ENCODE results near the gene PEF1.

The PEF1 gene

DNA sequence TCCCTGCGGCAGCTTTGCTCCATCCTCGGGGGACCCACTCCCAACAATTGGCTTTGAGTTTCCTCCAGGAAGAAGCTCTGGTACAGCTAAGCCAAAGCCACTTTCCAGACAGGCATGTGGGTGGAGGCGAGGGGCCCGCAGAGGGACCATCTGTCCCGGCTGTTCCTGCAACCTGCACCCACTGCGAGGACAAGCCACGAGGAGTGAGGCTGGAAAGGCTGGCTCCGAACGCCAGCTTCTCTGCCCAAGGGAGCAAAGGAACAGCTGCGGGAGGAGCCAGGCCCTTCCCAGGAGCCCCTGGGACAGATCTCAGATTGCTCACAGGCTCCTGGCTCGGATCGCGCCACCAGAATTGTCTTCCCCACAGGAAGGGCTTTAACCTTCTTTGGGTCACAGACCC, 28.3 kb upstream of the PEF1 start:
- TF ChIP-seq, protein P1, sequence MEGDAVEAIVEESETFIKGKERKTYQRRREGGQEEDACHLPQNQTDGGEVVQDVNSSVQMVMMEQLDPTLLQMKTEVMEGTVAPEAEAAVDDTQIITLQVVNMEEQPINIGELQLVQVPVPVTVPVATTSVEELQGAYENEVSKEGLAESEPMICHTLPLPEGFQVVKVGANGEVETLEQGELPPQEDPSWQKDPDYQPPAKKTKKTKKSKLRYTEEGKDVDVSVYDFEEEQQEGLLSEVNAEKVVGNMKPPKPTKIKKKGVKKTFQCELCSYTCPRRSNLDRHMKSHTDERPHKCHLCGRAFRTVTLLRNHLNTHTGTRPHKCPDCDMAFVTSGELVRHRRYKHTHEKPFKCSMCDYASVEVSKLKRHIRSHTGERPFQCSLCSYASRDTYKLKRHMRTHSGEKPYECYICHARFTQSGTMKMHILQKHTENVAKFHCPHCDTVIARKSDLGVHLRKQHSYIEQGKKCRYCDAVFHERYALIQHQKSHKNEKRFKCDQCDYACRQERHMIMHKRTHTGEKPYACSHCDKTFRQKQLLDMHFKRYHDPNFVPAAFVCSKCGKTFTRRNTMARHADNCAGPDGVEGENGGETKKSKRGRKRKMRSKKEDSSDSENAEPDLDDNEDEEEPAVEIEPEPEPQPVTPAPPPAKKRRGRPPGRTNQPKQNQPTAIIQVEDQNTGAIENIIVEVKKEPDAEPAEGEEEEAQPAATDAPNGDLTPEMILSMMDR (IDR thresholded peaks at IDR 0.05; ENCODE audit: borderline replicate concordance, insufficient read depth, low read depth, low read length), result no peak
- H3K4me3 ChIP-seq (ENCODE audit: low read depth, low read length), result no peak overlapping the region

DNA sequence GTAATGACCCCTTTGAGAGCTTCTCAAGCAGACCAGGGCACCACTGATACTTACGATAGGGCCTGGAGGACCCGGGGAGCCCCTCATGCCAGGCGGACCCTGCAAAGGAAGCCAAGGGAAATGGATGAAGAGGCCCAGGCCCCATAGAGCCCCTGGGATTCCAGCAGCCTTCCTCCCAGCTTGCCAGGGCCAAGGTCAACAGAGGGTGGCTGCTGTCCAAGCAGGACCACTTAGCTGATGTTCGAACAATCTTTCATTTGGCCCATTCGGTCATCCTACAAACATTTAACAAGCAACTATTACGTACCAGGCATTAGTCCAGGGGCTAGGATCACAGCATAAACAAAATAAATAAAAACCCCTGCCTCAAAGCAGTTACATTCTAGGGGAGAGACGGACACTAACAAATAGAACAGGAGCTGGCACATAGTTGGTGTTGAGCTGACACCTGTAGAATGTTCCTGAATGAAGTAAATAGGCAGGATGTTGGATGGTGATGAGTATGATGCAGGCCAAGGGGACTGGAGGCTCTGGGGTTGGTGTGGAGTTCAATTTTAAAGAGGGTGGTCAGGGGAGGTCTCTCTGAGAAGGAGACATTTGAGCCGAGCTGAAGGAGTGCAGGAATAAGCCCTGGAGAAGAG, 27.0 kb upstream of the PEF1 start:
- no peak overlapping the region for H3K4me3 ChIP-seq (ENCODE audit: low read depth, low read length)
- TF ChIP-seq, protein P1 (IDR thresholded peaks at IDR 0.05; ENCODE audit: borderline replicate concordance, insufficient read depth, low read depth, low read length), result no peak

DNA sequence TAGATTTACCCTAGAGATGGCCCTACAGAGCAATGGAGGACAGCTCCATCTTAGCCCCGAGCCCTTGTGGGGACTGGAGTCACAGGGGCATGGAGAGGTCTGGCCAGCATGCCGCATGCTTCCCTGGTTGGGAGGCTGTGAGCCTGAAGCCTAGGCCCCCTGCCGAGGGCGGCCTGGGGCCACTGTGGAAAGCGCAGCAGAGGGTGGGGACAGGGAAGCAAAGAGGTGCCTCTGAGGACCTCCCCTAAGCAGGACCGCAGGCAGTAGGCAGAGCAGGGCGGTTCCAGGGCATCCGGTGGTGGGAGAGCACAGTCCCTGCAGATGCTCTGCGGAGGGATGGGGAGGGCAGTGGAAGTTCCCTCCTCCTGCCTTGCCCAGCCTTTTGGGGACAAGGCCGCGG, 26.5 kb upstream of the PEF1 start:
- TF ChIP-seq, protein P1 (IDR thresholded peaks at IDR 0.05; ENCODE audit: borderline replicate concordance, insufficient read depth, low read depth, low read length), result no peak
- H3K4me3 ChIP-seq (ENCODE audit: low read depth, low read length), result no peak overlapping the region

DNA sequence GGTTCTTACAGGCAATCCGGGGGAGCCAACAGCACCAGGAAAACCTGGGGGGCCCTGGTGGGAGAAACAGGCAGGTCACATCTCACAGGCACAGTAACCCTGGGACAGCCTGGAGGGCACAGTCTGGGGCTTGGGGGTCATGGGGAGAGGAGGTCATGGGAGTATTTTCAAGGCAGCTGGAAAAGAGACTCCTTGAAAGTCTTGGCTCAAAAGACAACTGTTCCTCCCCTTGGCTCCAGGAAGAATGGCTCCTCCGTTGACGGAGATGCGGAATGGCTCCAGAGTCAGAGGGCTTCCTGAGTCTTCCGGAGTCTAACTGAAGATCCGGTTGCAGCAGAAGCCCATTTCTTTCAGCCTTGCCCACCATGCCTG, 25.9 kb upstream of the PEF1 start:
- no peak overlapping the region for H3K4me3 ChIP-seq (ENCODE audit: low read depth, low read length)

DNA sequence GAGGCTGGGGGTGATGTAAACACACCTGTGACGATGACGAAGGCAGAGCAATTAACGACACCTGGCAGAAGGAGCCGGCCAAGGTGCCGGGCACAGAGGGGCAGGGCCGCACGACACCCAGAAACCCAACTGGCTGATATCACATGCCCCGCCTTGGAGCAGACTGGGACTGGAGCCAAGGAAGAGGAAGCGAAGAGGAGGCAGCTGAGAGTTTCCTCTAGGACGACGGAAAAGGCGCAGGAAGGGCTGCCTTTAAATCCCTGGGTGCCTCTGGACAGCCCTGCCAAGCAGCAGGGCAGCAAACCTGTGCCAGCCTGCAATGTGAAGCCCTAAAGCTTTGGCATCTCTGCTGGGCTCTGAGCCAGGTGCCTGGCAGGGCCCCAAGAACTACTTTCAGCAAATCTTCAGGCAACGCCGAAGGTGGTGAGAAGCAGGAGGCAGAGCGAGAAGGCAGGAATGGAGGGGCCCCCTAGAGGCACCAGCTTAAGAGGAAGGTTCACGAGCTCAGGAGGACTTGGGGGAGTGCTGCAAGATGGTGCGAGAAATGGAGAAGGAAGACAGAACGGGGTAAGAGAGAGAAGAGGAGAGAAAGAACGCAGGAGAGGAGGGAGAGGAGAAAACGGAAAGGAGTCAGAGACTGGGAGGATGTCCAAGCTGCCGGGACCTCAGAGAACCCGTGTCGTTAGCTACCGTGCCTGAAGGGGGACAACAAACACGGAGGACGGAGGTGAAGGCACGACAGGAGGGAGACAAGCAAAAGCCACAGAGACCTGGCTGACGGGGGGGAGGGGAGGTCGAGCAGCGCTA, 25.3 kb upstream of the PEF1 start:
- H3K4me3 ChIP-seq (ENCODE audit: low read depth, low read length), result no peak overlapping the region
- TF ChIP-seq, protein P1 (IDR thresholded peaks at IDR 0.05; ENCODE audit: borderline replicate concordance, insufficient read depth, low read depth, low read length), result no peak

More for the DNA sequence above, 25.9 kb upstream of the PEF1 start:
- TF ChIP-seq, protein P1 (IDR thresholded peaks at IDR 0.05; ENCODE audit: borderline replicate concordance, insufficient read depth, low read depth, low read length), result no peak

DNA sequence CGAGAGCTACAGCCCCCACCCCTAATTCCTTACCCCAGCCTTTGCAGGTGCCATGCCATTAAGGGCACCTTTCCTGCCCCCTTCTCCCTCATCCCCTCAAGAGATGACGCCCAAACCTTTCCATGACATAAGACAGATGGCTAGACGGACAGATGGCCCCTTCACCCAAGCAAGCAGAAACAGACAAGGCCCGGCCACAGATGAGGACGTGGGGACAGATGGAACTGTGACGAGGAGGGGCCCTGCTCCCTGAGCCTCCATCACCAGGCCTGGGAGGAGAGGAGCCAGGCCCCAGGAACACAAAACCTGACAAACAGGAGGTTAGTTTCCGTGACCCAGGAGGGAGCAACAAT, 24.7 kb upstream of the PEF1 start:
- TF ChIP-seq, protein P1 (IDR thresholded peaks at IDR 0.05; ENCODE audit: borderline replicate concordance, insufficient read depth, low read depth, low read length), result no peak
- no peak overlapping the region for H3K4me3 ChIP-seq (ENCODE audit: low read depth, low read length)

All from GM12875 (cell line).